G401 (cell line): ENCODE data around the gene ESPNL. TPM values are rescaled to one million over a fixed set of nuclear protein-coding genes. Genes with fewer than 3 reads are reported as not detected.

Experiments
- DNase-seq: peaks from one replicate; pipeline ENCODE4 v3.0.0-alpha.2; 2015; ENCODE audit warnings: low spot score
- in situ Hi-C: cut with HindIII; loops from 2 replicates; pipeline ENCODE4 v1.10.0; 2016; ENCODE audit warnings: low sequenced_read_pairs, mixed read lengths
- total RNA-seq: library from RNA; depleted of rRNA; stranded (reverse); fragments of >200 nt; shearing (Covaris generic); gene quantifications from 2 replicates; pipeline ENCODE4 v1.2.3, GENCODE V29; 2014

ESPNL gene
- total RNA-seq, 1 experiment from 2014 or later, result 19.3 TPM

GRCh38 chr2:238137885-238138284, 37.7 kb downstream of the ESPNL start:
- in situ Hi-C loops, result no loop called here
- DNase-seq, result no peak

- DNase-seq, result no peak
- in situ Hi-C loops, result no loop called here
Observed at GRCh38 chr2:238138331-238139195, 38.4 kb downstream of the ESPNL start, which contains the start of gene KLHL30. Gene KLHL30, plus strand, starts transcription at chr2:238138668. Its CDS starts 2,087 bp downstream, at chr2:238140755.

GRCh38 chr2:238139196-238140039, 39.3 kb downstream of the ESPNL start:
- no peak for DNase-seq
- in situ Hi-C loops, result no loop called here

GRCh38 chr2:238140040-238140439, 39.9 kb downstream of the ESPNL start:
- no peak for DNase-seq
- in situ Hi-C loops, result no loop called here

DNA sequence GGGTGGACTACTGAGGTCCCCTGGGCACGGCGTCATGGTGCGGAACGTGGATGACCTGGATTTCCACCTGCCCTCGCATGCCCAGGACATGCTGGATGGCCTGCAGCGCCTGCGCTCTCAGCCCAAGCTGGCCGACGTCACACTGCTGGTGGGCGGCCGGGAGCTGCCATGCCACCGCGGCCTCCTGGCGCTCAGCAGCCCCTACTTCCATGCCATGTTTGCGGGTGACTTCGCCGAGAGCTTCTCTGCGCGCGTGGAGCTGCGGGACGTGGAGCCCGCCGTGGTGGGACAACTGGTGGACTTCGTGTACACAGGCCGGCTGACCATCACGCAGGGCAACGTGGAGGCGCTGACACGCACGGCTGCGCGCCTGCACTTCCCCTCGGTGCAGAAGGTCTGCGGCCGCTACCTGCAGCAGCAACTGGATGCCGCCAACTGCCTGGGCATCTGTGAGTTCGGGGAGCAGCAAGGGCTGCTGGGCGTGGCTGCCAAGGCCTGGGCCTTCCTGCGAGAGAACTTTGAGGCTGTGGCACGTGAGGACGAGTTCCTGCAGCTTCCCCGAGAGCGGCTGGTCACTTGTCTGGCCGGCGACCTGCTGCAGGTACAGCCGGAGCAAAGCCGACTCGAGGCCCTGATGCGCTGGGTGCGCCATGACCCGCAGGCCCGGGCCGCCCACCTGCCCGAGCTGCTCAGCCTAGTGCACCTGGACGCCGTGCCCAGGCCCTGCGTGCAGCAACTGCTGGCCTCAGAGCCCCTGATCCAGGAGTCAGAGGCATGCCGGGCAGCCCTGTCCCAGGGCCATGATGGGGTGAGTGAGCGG, 40.8 kb downstream of the ESPNL start:
- in situ Hi-C loops, result no loop called here
- DNase-seq, result no peak

DNA sequence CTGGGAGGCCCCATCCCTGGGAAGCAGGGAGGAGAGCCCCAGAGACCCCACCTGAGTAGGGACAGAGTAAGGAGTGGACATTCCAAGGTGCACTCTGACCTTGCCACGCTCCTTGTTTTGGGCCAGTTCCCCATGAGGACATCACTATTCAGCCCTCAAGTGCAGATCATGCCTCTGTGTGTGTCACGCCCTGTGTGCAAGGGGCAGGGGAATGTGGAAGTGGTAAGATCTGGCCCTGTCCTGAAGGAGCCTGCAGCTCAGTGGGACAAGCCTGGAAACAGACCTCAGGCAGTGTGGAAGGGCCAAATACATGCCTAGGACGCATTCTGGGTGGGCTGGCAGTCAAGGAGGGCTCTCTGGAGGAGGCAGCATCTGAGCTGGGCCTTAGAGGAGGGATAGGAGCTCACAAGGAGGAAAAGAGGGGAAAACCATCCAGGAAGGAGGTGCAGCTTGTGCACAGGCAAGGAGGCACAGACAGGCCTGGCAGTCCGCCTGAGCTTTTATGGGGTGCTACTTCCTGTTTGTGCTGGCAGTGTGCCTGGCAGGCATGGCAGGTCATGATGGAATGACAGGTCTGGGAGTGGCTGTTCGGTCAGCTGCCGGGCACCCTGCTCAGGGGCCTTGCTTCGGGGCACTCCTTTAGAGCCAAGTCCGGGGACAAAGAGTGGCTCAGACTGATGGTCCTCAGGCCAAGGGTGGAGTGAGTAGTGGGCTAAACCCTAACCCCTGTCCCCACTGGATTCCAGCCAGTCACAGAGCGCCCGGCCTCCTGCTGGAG, 41.6 kb downstream of the ESPNL start:
- in situ Hi-C loops, result no loop called here
- DNase-seq, result no peak

- DNase-seq, result no peak
- in situ Hi-C loops, result no loop called here
Observed at GRCh38 chr2:238142382-238143205, 42.5 kb downstream of the ESPNL start.

DNA sequence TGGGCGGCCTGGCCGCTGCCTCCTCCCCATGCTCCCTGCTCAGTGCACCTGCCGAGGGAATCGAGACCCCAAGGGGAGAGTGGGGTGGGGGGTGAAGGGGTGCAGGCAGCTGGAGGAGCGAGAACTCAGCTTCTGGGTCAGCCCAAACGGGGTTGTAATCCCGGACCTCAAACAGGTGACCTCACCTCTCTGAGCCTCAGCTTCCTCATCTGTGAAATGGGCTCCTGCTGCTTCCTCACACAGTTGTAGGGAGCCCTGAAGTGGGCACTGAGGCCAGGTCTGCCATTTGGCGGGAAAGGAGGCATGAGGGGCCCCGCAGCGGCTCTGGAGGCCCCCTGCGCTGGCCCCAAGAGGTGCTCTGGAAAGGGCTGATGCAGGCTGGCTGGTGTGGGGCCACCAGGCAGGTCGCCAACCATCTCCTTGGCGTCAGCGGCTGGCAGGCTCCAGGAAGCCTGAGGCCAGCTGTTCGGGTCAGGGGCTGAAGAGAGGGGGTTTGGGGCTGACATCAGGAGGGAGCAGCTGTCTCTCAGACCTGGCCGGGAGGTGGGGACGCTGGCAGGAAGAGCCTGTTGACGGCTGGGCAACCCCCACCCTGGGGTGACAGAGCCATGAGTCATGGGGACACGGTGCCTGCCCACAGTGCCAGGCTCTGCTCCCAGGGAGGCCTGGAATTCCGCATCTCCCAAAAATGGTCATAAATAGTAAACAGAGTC, 43.3 kb downstream of the ESPNL start:
- DNase-seq, result no peak
- in situ Hi-C loops, result no loop called here

GRCh38 chr2:238144262-238144661, 44.1 kb downstream of the ESPNL start:
- DNase-seq, result no peak
- in situ Hi-C loops, result no loop called here

DNA sequence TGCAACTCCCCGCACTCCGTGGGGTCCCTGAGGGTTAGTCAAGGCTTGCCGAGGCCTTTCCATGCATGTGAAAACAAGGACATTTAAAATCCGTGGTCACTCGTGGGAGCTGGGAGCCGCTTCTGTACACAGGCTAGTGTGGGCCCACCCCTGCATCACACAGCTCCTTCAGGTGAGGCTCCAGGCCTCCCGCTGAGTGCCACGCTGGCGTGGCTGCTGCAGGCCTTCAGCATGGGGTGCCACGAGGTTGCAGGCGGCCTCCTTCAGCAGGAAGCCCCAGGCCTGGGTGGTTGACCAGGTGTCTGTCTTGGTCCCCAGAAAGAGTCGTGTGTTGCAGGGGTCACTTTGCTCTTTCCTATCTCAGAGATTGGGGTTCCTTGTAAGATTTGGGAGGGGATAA, 44.9 kb downstream of the ESPNL start:
- no peak for DNase-seq
- in situ Hi-C loops, result no loop called here

- in situ Hi-C loops, result no loop called here
- no peak for DNase-seq
Observed at GRCh38 chr2:238145851-238146250, 45.7 kb downstream of the ESPNL start.

- in situ Hi-C loops, result no loop called here
- DNase-seq, result no peak
Observed at GRCh38 chr2:238146884-238147544, 46.9 kb downstream of the ESPNL start.

DNA sequence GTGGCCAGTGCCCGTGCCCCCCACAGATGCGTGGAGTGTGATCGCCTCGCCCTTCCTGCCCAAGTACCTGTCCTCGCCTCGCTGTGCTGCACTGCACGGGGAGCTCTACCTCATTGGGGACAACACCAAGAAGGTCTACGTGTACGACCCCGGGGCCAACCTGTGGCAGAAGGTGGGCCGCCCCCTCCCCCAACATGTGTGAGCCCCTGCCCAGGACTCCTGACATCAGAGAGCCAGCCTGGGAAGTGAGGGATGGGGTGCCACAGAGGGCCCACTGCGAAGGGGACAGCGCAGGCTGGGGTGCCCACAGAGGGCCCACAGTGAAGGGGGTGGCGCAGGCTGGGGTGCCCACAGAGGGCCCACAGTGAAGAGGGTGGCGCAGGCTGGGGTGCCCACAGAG, 48.8 kb downstream of the ESPNL start:
- in situ Hi-C loops, result no loop called here
- DNase-seq, result no peak

DNA sequence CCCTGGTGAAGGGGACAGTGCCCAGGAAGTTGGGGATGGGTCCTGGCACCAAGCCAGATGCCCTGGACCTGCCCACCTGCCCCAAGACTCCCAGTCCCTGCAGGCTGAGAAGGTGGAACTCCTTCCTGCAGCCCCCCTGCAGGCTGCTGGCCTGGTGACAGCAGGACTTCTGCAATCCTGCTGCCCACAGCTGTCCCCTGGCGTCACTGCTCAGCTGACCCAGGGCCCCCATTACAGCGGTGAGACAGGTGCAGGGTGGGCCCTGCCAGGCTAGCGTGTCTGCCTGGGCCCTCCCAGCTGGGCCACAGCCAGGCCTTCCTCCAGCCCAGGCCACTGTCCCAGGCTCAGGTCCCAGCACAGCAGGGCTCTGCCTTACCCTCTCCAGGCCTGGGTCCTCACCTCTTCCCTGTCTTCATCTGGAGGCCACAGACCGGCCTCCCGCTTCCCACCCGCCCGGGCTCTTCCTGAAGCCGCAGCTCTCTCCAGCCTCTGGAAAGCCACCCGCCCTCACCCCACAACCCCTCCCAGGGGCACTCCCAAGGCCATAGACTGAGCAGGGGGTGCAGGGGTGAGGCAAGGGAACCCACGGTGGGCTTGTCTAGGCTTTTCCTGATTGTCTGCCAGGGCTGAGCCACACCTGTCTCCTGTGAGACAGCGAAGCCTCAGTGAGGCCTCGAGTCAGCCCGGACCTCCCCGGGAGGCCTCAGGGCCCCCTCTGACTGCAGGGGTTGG, 49.9 kb downstream of the ESPNL start:
- DNase-seq, result no peak
- in situ Hi-C loops, result no loop called here

DNA sequence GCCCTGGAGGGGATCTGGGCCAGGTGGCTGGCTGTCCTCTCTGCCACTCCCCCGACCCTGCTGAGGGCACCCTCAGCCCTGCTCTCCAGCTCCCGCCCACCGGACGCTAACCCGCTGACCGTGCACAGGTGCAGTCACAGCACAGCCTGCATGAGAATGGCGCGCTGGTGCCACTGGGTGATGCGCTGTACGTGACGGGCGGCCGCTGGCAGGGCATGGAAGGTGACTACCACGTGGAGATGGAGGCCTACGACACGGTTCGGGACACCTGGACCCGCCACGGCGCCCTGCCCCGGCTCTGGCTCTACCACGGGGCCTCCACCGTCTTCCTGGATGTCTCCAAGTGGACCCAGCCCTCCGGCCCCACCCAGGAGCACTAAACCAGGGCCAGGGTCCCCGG, 50.5 kb downstream of the ESPNL start:
- in situ Hi-C loops, result no loop called here
- DNase-seq, result no peak

DNA sequence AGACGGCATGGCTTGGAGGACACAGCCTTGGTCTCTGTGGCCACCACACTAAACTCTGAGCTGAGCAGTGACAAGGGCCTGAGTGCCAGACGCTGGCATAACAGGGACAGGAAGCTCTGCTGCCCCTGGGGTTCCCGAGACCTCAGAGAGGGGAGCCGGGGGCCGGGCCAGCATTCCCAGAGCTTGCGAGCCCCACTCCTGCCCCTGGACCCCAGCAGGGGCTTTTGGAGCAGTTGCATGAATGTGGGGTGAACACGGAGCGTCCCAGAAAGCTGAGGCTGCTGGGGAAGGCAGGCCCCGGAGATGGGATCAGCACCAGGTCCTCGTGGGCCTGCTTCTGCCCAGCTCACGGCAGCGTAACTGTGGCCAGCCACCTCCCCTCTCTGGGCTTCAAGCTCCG, 51.1 kb downstream of the ESPNL start:
- no peak for DNase-seq
- in situ Hi-C loops, result no loop called here
